Endothelial cell of hepatic sinusoid (primary cell): ENCODE data around the gene ERG28.
"Not testable (repeated sequence)": the region's sequence is repeated elsewhere in the genome, so short reads cannot be mapped to it uniquely, and the experiment has no call there.

Source experiments
- in situ Hi-C: cut with HindIII; loops from 2 replicates; pipeline ENCODE4 v1.10.0; 2017; ENCODE audit warnings: low sequenced_read_pairs

Gene ERG28

GRCh38 chr14:75626863-75627262 lies 33.8 kb downstream of the ERG28 start:
- in situ Hi-C loops, result no loop called here

GRCh38 chr14:75626396-75626795 lies 34.3 kb downstream of the ERG28 start:
- in situ Hi-C loops, result no loop called here

GRCh38 chr14:75625034-75625433 lies 35.6 kb downstream of the ERG28 start:
- in situ Hi-C loops, result no loop called here

- in situ Hi-C loops, result no loop called here
Observed at GRCh38 chr14:75619548-75619947, 41.1 kb downstream of the ERG28 start.

- in situ Hi-C loops, result no loop called here
Observed at GRCh38 chr14:75615200-75615599, 45.5 kb downstream of the ERG28 start.

- in situ Hi-C loops, result no loop called here
Observed at GRCh38 chr14:75614179-75614578, 46.5 kb downstream of the ERG28 start.

- in situ Hi-C loops, result no loop called here
Observed at GRCh38 chr14:75612157-75612556, 48.5 kb downstream of the ERG28 start.

- in situ Hi-C loops, result no loop called here
Observed at GRCh38 chr14:75610834-75611233, 49.8 kb downstream of the ERG28 start.

GRCh38 chr14:75609606-75610475 lies 50.8 kb downstream of the ERG28 start:
- in situ Hi-C loops, result no loop called here

GRCh38 chr14:75609116-75609515 lies 51.6 kb downstream of the ERG28 start:
- in situ Hi-C loops, result no loop called here

- in situ Hi-C loops, result no loop called here
Observed at GRCh38 chr14:75607842-75608640, 52.6 kb downstream of the ERG28 start.

- in situ Hi-C loops, result no loop called here
Observed at GRCh38 chr14:75607044-75607443, 53.6 kb downstream of the ERG28 start.

- in situ Hi-C loops, result no loop called here
Observed at GRCh38 chr14:75605916-75606315, 54.8 kb downstream of the ERG28 start.

GRCh38 chr14:75604979-75605851 lies 55.5 kb downstream of the ERG28 start:
- in situ Hi-C loops, result no loop called here

- in situ Hi-C loops, result no loop called here
Observed at GRCh38 chr14:75602503-75602902, 58.2 kb downstream of the ERG28 start.

- in situ Hi-C loops, result not testable (repeated sequence)
Observed at GRCh38 chr14:75601061-75601460, 59.6 kb downstream of the ERG28 start.

- in situ Hi-C loops, result not testable (repeated sequence)
Observed at GRCh38 chr14:75600100-75600499, 60.6 kb downstream of the ERG28 start.
